ENCODE results near the gene GRM7.

GRM7 gene

DNA sequence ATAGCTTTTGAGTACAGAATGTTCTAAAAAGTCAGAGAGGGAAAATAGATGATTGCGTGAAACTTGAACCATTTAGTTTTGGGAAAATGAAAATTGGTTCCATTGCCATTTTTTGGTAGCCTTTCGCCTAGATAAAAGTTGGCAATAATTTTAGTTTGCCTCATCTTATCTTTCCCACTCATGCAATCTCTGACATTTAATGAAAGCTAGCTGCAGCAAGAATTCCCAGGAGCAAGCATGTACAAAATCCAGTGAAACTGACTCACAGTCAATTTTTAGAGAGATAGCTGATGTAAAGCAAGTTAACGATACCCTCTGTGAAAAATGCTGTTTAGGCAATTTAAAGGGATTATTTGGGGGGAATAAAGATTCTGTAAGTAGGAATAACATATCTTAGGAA, 797.4 kb downstream of the GRM7 start:
- DNase-seq (ENCODE audit: low read depth) = no peak

DNA sequence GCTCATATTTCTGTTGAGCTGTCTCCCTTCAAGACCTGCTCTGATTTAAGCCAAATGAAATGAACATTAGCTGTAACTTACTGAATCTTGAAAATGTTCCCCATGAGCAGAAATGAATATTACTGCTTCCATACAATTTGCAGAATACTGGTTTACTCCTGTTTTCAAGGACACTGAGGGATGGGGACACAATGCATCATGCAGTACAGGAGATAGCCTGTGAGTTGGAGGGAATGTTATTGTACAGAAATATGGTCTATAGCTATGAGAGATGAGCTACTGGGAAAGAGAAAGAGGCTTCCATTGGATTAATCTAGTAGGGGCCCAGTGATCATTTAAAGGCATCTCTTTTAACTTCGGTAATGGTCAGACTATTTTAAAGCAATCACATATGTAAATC, 798.2 kb downstream of the GRM7 start:
- DNase-seq (ENCODE audit: low read depth) = no peak

DNA sequence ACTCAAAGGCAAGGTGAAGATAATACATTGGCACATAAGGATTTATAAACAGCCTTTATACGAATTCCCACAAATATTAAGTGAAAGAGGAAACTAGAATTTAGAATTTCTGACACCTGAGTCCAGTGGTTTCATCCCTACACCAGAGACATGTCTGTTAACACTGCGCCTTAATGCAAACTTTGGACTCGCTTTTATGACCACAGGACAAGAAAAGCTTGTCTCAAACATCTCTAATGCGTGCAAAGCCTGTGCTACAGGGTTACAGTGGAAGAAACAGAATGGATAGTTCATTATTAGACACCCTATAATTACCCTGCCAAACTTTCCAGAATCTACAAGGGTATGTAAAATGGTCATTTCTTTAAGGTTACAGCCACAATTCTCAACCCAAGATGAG, 802.9 kb downstream of the GRM7 start:
- no peak for DNase-seq (ENCODE audit: low read depth)

GRCh38 chr3:7667774-7668173, 806.9 kb downstream of the GRM7 start:
- no peak for DNase-seq (ENCODE audit: low read depth)

DNA sequence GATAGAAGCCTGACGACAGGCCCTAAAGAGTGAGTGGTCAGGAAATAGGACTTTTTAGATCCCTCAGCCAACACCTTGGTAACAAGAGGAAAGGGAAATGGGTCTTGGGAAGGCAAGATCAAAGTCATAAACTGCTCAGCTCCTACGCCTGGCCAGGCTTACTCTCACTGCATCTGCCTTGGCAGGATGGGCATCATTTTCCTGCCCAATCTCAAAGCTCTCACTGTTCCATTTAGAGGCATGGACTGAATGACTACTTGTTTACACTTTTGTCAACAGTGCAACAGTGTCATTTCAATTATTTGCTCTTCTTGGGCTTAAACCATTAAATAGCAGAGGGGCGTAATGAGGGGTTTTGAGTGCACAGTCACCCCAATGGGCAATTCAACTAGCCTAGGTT, 808.7 kb downstream of the GRM7 start:
- no peak for DNase-seq (ENCODE audit: low read depth)

DNA sequence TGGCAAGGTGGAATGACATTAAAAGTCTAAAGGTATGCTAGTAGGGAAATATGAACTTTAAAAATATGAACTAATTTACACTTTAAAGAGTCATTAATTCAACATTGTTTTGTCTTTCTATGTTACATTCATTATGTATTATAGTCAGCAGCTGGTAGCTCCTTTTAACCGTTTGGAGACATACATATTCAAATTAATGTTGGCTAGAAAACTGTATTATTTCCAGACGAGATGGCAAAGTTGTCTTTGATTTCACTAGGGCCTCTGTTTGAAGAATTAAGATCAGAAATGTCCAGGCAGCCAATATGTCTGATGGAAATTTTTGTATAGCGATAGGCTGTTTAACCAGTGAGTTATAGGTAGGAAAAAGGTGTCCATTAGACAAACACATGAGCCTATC, 817.6 kb downstream of the GRM7 start:
- DNase-seq (ENCODE audit: low read depth) = no peak

GRCh38 chr3:7682822-7683229, 821.9 kb downstream of the GRM7 start:
- DNase-seq (ENCODE audit: low read depth) = no peak

DNA sequence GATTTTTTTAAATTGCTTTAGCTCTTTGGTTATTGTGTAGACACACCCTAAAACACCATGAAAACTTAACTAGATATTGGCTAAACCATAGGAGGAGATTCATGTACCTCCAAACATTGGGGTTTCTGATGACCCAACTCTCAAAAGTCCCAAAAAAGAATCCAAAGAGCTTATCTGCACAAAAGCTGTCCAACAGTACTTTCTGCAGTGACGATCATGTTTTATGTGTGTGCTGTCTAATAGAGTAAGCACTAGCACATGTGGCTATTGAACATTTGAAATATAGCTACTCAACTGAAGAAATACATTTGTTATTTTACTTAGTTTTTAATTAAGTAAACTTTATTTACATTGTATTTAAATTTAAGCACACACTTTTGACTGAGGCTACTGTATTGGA, 822.5 kb downstream of the GRM7 start:
- no peak for DNase-seq (ENCODE audit: low read depth)

GRCh38 chr3:7684182-7684715, 823.3 kb downstream of the GRM7 start:
- no peak for DNase-seq (ENCODE audit: low read depth)

GRCh38 chr3:7687428-7688147, 826.7 kb downstream of the GRM7 start:
- DNase-seq (ENCODE audit: low read depth) = no peak

- DNase-seq (ENCODE audit: low read depth) = no peak
These were observed 832.0 kb downstream of the GRM7 start for GRCh38 chr3:7692866-7693265.

DNA sequence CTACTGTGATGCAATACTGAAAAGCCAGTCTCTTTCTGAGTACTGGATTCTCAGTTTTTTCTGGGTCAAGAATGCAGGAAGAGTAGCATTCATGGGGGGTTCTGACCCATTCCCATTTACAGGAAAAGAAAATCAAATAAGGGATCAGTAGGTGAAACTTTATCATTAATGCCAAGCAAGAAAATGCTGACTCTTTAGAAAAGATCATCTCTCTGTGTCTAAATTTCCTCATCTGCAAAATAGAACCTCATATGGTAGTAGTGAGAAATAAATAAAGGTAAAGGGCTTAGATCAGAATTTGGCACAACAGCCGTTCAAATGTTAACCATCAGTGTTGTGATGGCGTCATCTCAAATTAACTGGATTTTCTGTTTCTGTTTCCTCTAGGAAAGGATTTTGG, 833.1 kb downstream of the GRM7 start:
- no peak for DNase-seq (ENCODE audit: low read depth)

GRCh38 chr3:7695049-7695448, 834.1 kb downstream of the GRM7 start:
- no peak for DNase-seq (ENCODE audit: low read depth)

DNA sequence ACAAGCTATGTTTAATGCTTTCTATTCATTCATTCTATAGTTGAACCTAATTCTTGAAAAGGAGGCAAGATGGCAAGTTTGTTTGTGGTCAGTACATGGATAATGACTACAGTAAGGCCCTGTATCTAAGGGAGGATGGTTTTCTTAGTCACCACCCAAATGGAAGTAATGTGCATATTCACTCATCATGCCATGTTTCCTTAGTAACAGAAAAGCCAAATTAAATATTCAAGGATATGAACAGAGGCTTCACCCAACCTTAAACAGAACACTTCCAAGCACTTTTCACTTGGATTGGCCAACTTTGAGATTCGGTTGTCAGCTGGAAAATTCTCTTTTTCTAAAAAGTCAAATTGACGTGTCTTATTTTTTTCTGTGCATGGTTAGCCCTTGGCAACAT, 835.4 kb downstream of the GRM7 start:
- no peak for DNase-seq (ENCODE audit: low read depth)

DNA sequence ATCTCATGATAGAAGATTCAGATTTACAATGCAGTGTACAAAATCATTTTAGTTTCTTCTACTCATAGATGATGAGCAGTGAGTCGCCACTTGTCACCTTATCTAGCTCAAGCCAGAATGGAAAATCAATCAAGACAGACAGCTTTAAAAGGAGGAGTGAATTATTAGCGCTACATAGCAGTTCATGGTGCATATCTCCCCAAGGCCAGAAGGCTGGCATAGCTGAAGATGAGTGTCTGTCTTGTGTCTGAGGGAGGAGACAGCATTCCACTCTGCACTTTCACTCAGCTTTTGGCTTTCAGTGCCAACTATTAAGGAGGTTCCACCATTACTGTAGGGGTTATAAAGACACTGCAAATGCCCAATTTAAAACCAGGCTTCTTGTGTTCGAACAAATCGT, 836.6 kb downstream of the GRM7 start:
- DNase-seq (ENCODE audit: low read depth) = no peak

- no peak for DNase-seq (ENCODE audit: low read depth)
These were observed 839.6 kb downstream of the GRM7 start for GRCh38 chr3:7700539-7700938.

DNA sequence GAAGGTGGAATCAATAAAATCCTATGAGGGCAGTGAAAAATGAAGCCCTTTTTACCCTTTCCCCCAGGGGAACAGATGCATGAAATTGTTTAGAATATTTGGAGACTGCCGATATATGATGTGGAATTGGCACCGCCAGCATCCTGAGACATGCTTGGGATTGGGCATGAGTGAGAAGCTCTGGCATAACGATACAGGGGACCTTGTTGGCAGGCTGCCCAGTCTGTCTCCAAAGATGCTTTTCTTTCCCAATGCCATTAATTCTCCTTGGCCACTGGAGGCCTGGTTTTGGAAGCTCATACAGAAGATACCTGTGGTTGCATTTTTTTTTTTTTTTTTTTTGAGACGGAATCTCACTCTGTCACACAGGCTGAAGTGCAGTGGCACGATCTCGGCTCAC, 840.1 kb downstream of the GRM7 start:
- no peak for DNase-seq (ENCODE audit: low read depth)

- DNase-seq (ENCODE audit: low read depth) = no peak
These were observed 846.3 kb downstream of the GRM7 start for GRCh38 chr3:7707187-7707586.

DNA sequence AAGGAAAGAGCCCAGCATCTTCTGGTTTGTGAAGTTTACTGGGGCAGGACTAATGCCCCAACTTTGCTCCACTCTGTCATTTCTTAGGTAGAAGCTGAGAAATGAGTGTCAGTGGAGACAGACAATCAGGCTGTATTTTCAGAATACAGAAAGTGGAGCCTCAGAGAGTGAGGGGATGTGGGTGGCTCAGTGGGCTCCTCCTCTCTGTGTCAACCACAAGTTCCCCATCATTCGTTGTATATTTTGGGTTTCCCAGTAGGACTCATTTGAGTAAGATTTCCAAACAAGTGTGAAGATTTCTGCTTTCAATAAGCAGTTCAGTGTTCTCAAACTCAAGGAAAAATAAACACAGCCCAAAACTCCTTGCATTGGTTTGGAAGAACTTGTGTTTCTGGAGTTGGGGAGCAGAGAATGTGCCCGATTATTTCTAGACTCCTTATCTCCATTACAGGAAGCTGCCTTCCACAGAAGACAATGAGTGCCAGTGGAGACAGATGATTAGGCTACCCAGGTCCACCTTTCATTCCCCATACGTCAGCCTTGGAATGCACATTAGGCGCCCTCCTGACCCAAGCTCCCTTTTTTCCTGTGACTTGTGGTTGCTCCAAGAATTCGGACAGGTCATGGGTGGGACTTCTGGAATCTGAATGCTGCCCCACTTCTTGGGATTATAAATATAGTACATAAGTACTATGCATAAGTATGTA, 848.6 kb downstream of the GRM7 start:
- no peak for DNase-seq (ENCODE audit: low read depth)

DNA sequence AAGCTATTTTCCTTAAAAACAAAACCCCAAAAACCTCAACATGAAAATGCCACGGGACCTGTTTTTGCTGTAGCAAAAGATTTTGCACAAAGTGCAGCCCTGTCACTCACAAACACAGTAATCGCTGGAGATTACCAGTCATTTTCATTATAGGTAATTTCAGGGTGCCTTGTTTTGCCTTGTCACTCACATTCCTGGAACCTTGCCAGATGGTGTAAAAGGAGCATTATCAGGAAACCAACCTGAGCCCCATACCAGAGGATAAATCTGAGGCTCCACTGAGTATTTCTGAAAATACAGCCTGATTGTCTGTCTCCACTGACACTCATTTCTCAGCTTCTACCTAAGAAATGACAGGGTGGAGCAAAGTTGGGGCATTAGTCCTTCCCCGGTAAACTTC, 849.4 kb downstream of the GRM7 start:
- DNase-seq (ENCODE audit: low read depth) = no peak

GRCh38 chr3:7713724-7714123, 852.8 kb downstream of the GRM7 start:
- DNase-seq (ENCODE audit: low read depth) = no peak

DNA sequence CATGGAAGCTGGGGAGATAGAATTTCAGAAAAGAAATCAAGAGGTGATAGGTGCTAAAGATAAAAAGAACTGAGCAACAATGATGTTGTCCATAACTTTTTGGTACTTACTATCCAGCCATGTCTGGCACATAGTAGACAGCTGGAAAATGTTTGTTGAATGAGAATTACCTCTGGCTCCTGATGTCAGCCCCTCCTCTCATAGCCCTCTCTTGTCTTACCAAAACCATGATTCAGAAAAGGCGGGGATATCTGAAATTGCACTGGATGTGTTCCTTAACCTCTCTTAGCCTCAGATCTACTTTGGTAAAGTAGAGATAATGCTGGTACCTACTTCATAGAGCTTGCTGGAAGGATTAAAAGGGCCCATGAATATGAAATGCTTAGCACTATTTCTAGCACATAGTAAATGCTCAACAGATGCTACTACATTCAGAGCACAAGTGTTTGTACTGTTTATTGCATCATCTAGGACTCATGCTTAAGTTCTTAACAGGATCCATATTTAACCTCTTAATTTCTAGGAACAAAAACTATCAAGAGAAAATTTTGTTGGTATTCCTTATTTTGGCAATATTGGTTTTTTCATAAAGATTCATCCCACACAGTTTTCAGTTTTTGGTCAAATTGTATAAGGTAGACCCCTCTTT, 859.9 kb downstream of the GRM7 start:
- DNase-seq (ENCODE audit: low read depth) = no peak

DNA sequence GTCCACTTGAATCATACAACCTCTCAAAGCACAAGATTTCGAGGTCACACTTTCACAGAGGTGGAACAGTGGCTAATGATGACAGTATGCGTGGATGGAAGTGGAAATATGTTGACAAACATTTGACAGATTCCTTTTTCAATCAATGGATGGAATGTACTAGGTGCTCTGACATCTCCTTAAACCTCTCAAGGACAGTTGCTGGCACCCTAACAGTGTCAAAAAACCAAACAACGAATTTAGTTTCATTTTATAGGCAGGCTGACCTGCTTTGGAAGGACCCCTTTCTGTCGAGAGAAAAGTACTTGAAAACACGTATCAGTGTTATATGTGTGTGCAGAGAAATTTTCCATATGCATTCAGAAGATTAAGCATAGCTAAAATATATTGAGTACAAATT, 861.0 kb downstream of the GRM7 start:
- no peak for DNase-seq (ENCODE audit: low read depth)

Data from T-helper 22 cell (primary cell).